Gastrocnemius medialis (tissue), 4 donors: Measurements from ENCODE around the gene PANX1. TPM values are rescaled to one million over a fixed set of nuclear protein-coding genes. Genes with fewer than 3 reads are reported as not detected.

ENCODE experiments used
- ATAC-seq, 2 donors: fragments of 150-250 bp; one replicate each; pipeline ENCODE4 v1.9.1; 2016
- DNase-seq, 2 donors: peaks; one replicate each; pipeline ENCODE4 v3.0.0-alpha.2; 2019
- H3K27ac ChIP-seq, 4 donors: fragments of 200-600 bp; sonication (generic); 1 replicate in 1 of 4; 2 replicates in 3 of 4; pipeline ENCODE4 v1.5.1; 2016 to 2018; ENCODE audit warnings: mild to moderate bottlenecking in 2 of 4, moderate library complexity in 1 of 4
- H3K27me3 ChIP-seq, 3 donors: fragments of 200-600 bp; sonication (generic) in 2 of 3; 1 replicate in 1 of 3; 2 replicates in 2 of 3; pipeline versions ENCODE4 v1.5.1 to v1.6.0; 2016 to 2019; ENCODE audit warnings: mild to moderate bottlenecking in 1 of 3, moderate library complexity in 1 of 3
- H3K36me3 ChIP-seq, 2 donors: fragments of 200-600 bp; sonication (generic) in 1 of 2; one replicate each; pipeline ENCODE4 v1.5.1; 2017 to 2018
- H3K4me1 ChIP-seq, 2 donors: fragments of 200-600 bp; sonication (generic) in 1 of 2; one replicate each; pipeline ENCODE4 v1.5.1; 2016 to 2017; ENCODE audit warnings: mild to moderate bottlenecking in 2 of 2
- H3K4me3 ChIP-seq, 4 donors: fragments of 200-600 bp; sonication (generic) in 3 of 4; 1 replicate in 1 of 4; 2 replicates in 3 of 4; pipeline ENCODE4 v1.5.1; 2016 to 2019; ENCODE audit warnings: mild to moderate bottlenecking in 2 of 4
- H3K9me3 ChIP-seq, 3 donors: fragments of 200-600 bp; sonication (generic) in 2 of 3; 1 replicate in 1 of 3; 2 replicates in 2 of 3; pipeline ENCODE4 v1.5.1; 2016 to 2019
- CTCF ChIP-seq, 5 experiments: fragments of 450-650 bp in 3 of 5; fragments of 200-600 bp in 2 of 5; sonication (generic) in 2 of 5; IDR thresholded peaks in 4 of 5; conservative IDR thresholded peaks in 1 of 5; 1 replicate in 4 of 5; 2 replicates in 1 of 5; pipeline ENCODE4 v1.5.1; 2016 to 2019; ENCODE audit warnings: antibody characterized with exemption in 5 of 5, mild to moderate bottlenecking in 3 of 5, moderate library complexity in 3 of 5
- POLR2A ChIP-seq, 2 donors: fragments of 450-650 bp; IDR thresholded peaks; one replicate each; pipeline ENCODE4 v1.6.1; 2017; ENCODE audit warnings: antibody characterized with exemption in 2 of 2, mild to moderate bottlenecking in 2 of 2, moderate library complexity in 2 of 2
- in situ Hi-C, 4 donors: fragments of 200-750 bp; cut with MboI; loops; one replicate each; pipeline versions ENCODE4 v1.15.0 to v1.8.0; 2017; ENCODE audit warnings: low sequenced_read_pairs in 4 of 4
- intact Hi-C: fragments of 100-400 bp; cut with DNase I; formaldehyde crosslinking; loops from one replicate; pipeline ENCODE4 v1.15.1; 2023; ENCODE audit warnings: low total_unique reads
- total RNA-seq, 4 donors: library from RNA; depleted of rRNA; stranded (reverse); fragments of >200 nt; gene quantifications; one replicate each; pipeline versions ENCODE4 v1.1.0 to v1.2.3, GENCODE V29; 2016

Gene PANX1
- total RNA-seq, 4 donors from 2014 or later, result 29.1 to 109 (median 37.9) TPM

DNA sequence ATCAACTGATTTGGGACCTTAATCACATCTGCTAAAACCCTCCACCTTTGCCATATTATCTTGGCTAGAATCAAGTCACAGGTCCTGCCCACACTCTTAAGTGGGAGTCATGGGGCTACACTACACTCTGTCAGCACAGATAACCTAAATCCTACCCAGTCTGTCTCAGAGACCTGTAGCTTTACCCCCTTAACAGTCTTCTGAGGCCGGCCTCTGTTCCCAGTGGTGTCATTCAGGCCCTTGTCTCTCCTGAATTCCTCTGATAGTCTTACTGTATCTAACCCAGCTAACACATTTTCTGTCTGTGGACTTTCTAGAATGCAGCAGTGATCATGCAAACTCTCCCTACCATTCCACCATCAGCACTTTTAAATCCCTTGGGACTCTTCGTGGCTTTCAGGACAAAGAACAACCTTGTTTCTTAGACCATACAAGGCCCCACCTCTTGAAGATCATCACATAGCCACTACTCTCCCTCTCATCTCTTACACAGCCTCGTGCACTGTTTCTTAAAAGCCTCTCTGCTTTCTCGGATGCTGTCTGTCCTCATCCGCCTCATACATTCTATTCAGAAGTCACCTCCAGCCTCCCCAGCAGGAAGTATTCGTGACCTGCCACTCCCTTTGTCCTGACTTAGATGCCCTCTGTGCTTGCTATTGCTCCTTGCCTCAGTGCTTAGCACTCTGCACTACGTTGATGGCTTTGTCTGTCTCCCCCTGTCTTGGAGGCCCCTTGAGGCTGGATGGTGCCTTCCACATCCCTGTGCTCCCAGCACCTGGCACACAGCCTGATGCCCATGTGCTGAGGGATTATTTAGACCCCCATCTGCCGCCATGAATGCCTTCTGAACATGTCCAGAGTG is 57.9 kb downstream of the PANX1 start:
- no peak overlapping the region for H3K27ac ChIP-seq

DNA sequence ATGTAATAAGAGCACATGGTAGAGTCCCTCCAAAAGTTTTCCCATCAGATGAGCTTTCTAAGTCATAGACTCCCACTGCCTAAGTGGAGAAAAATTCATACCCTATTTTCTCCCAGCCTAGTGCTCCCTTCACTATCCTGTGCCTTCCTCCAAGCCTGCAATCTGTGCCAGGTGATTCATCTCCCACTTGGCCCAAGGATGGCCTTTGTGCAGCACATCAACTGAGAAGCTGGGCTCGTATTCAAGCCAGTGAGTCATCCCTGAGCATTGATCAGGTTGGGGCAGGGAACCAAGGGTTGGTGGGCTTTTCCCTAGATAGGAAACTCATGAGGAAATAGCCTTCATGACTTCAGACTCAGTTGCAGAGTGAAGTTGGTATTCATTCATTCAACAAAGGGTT is 64.6 kb downstream of the PANX1 start:
- H3K27ac ChIP-seq, result no peak overlapping the region
- TF ChIP-seq POLR2A (IDR thresholded peaks at IDR 0.05), result no peak
- TF ChIP-seq CTCF (IDR thresholded peaks at IDR 0.05 in 4 of 5, conservative IDR thresholded peaks at IDR 0.05 in 1 of 5), result no peak
- no peaks in the 10 kb centered on the region for H3K36me3 ChIP-seq
- ATAC-seq, result no peak
- H3K27me3 ChIP-seq, result no peaks in the 10 kb centered on the region
- DNase-seq, result no peak
- in situ Hi-C loops (no loop called here), intact Hi-C loops (no loop called here)
- no peak overlapping the region for H3K4me3 ChIP-seq
- H3K9me3 ChIP-seq, result no peaks in the 10 kb centered on the region
- H3K4me1 ChIP-seq, result no peaks in the 10 kb centered on the region

More for the DNA sequence above, 57.9 kb downstream of the PANX1 start:
- DNase-seq, result no peak
- no peaks in the 10 kb centered on the region for H3K9me3 ChIP-seq
- intact Hi-C loops (no loop called here), in situ Hi-C loops (no loop called here)
- H3K36me3 ChIP-seq, result peaks cover 0 to 5% of the 10 kb centered on the region in 2 donors
- ATAC-seq, result no peak
- no peak for TF ChIP-seq CTCF (IDR thresholded peaks at IDR 0.05 in 4 of 5, conservative IDR thresholded peaks at IDR 0.05 in 1 of 5)
- TF ChIP-seq POLR2A (IDR thresholded peaks at IDR 0.05), result no peak
- no peaks in the 10 kb centered on the region for H3K27me3 ChIP-seq
- no peaks in the 10 kb centered on the region for H3K4me1 ChIP-seq
- no peak overlapping the region for H3K4me3 ChIP-seq

- intact Hi-C loops, result no loop called here
- no peaks in the 10 kb centered on the region for H3K9me3 ChIP-seq
- in situ Hi-C loops, result no loop called here
- no peak overlapping the region for H3K27ac ChIP-seq
- H3K36me3 ChIP-seq, result no peaks in the 10 kb centered on the region
- DNase-seq (no peak), ATAC-seq (no peak)
- H3K27me3 ChIP-seq, result no peaks in the 10 kb centered on the region
- TF ChIP-seq POLR2A (IDR thresholded peaks at IDR 0.05), result no peak
- no peak for TF ChIP-seq CTCF (IDR thresholded peaks at IDR 0.05 in 4 of 5, conservative IDR thresholded peaks at IDR 0.05 in 1 of 5)
- no peaks in the 10 kb centered on the region for H3K4me1 ChIP-seq
- H3K4me3 ChIP-seq, result no peak overlapping the region
Observed at GRCh38 chr11:94194712-94195111, 66.1 kb downstream of the PANX1 start.

GRCh38 chr11:94196363-94196762 is 67.7 kb downstream of the PANX1 start:
- no peak overlapping the region for H3K4me3 ChIP-seq
- H3K27ac ChIP-seq, result no peak overlapping the region
- TF ChIP-seq CTCF (IDR thresholded peaks at IDR 0.05 in 4 of 5, conservative IDR thresholded peaks at IDR 0.05 in 1 of 5) (no peak), POLR2A (IDR thresholded peaks at IDR 0.05) (no peak)
- H3K9me3 ChIP-seq, result no peaks in the 10 kb centered on the region
- DNase-seq (no peak), ATAC-seq (no peak)
- no peaks in the 10 kb centered on the region for H3K27me3 ChIP-seq
- no peaks in the 10 kb centered on the region for H3K36me3 ChIP-seq
- in situ Hi-C loops, result no loop called here
- H3K4me1 ChIP-seq, result no peaks in the 10 kb centered on the region
- intact Hi-C loops, result no loop called here
